GM23338 (cell line): ENCODE results near the gene MTARC2. TPM values are rescaled to one million over a fixed set of nuclear protein-coding genes. Genes with fewer than 3 reads are reported as not detected.

Source experiments
- ATAC-seq: fragments of 200-7000 bp; cut with Tn5 transposase; 3 replicates; pipeline ENCODE4 v1.9.1; 2020
- DNase-seq: peaks from one replicate; pipeline ENCODE4 v3.0.0-alpha.2; 2015; ENCODE audit warnings: low spot score
- H2AFZ ChIP-seq: fragments of 200-600 bp; sonication (generic); 2 replicates; pipeline ENCODE4 v1.8.0; 2016; ENCODE audit warnings: antibody characterized with exemption, mild to moderate bottlenecking, moderate library complexity
- H3F3A ChIP-seq: fragments of 200-600 bp; sonication (generic); replicated peaks from 2 replicates; pipeline ENCODE4 v1.8.0; 2017; ENCODE audit warnings: antibody characterized with exemption, mixed run types, low read depth
- H3K27ac ChIP-seq: fragments of 200-600 bp; sonication (generic); 2 replicates; pipeline ENCODE4 v1.6.1; 2016; ENCODE audit warnings: low read depth
- H3K27me3 ChIP-seq: fragments of 200-600 bp; sonication (generic); 2 replicates; pipeline ENCODE4 v1.8.0; 2016; ENCODE audit warnings: mild to moderate bottlenecking, mixed run types, moderate library complexity; ENCODE audit not compliant: insufficient read depth
- H3K36me3 ChIP-seq: fragments of 200-600 bp; sonication (generic); 2 replicates; pipeline ENCODE4 v1.8.0; 2016; ENCODE audit warnings: mild to moderate bottlenecking; ENCODE audit not compliant: insufficient read depth
- H3K4me1 ChIP-seq: fragments of 200-600 bp; sonication (generic); 2 replicates; pipeline ENCODE4 v1.8.0; 2016; ENCODE audit warnings: mild to moderate bottlenecking, moderate library complexity; ENCODE audit not compliant: insufficient read depth
- H3K4me2 ChIP-seq: fragments of 200-600 bp; sonication (generic); 2 replicates; pipeline ENCODE4 v1.7.1; 2017; ENCODE audit warnings: mixed run types
- H3K4me3 ChIP-seq: fragments of 200-600 bp; sonication (generic); 2 replicates; pipeline ENCODE4 v1.6.1; 2016; ENCODE audit warnings: mixed run types
- H3K79me2 ChIP-seq: fragments of 200-600 bp; sonication (generic); replicated peaks from 2 replicates; pipeline ENCODE4 v1.8.0; 2017; ENCODE audit warnings: mild to moderate bottlenecking; ENCODE audit not compliant: insufficient read depth
- H3K9me2 ChIP-seq: fragments of 200-600 bp; sonication (generic); 2 replicates; pipeline ENCODE4 v1.8.0; 2017; ENCODE audit not compliant: insufficient read depth
- H4K20me1 ChIP-seq: fragments of 200-600 bp; sonication (generic); replicated peaks from 2 replicates; pipeline ENCODE4 v1.8.0; 2017; ENCODE audit warnings: mild to moderate bottlenecking; ENCODE audit not compliant: insufficient read depth
- H3K27ac Mint-ChIP-seq: 2 replicates; pipeline ENCODE4 v1.8.0; 2020; ENCODE audit warnings: inconsistent platforms, mild to moderate bottlenecking, moderate library complexity, mixed read lengths
- H3K27me3 Mint-ChIP-seq: 3 replicates; pipeline ENCODE4 v1.8.0; 2022; ENCODE audit warnings: low read depth, mild to moderate bottlenecking, moderate library complexity, mixed read lengths, inconsistent platforms; ENCODE audit not compliant: insufficient read depth, poor library complexity
- H3K36me3 Mint-ChIP-seq: 3 replicates; pipeline ENCODE4 v1.8.0; 2021; ENCODE audit warnings: low read depth, mild to moderate bottlenecking, inconsistent platforms, moderate library complexity, mixed read lengths
- H3K4me1 Mint-ChIP-seq: 3 replicates; pipeline ENCODE4 v1.8.0; 2020; ENCODE audit warnings: mild to moderate bottlenecking, inconsistent platforms, mixed read lengths
- H3K4me3 Mint-ChIP-seq: 3 replicates; pipeline ENCODE4 v1.8.0; 2021; ENCODE audit warnings: moderate library complexity, mild to moderate bottlenecking, inconsistent platforms, mixed read lengths
- H3K9me3 Mint-ChIP-seq: 3 replicates; pipeline ENCODE4 v1.8.0; 2020; ENCODE audit warnings: moderate library complexity, mild to moderate bottlenecking, inconsistent platforms, mixed read lengths
- CREB1 ChIP-seq: fragments of 250-450 bp; sonication (Bioruptor Pico); IDR thresholded peaks from 2 replicates; pipeline ENCODE4 v1.5.0; 2020; ENCODE audit warnings: low read depth, mild to moderate bottlenecking, moderate library complexity
- CTCF ChIP-seq, 2 experiments: fragments of 200-600 bp in 1 of 2; sonication (generic) in 1 of 2; conservative IDR thresholded peaks; 2 replicates each; pipeline versions ENCODE4 v1.5.1 to v1.6.1; 2016 to 2017; ENCODE audit warnings: antibody characterized with exemption in 2 of 2, low read depth in 2 of 2, mild to moderate bottlenecking in 2 of 2, moderate library complexity in 1 of 2
- ETS1 ChIP-seq: IDR thresholded peaks from 2 replicates; pipeline ENCODE4 v1.6.1; 2016; ENCODE audit warnings: antibody characterized with exemption
- EZH2 ChIP-seq: fragments of 200-600 bp; sonication (generic); IDR thresholded peaks from one replicate; pipeline ENCODE4 v1.8.0; 2017; ENCODE audit warnings: antibody characterized with exemption, mild to moderate bottlenecking, low read depth; ENCODE audit not compliant: unreplicated experiment
- EZH2phosphoT487 ChIP-seq: fragments of 200-600 bp; sonication (generic); IDR thresholded peaks from one replicate; pipeline ENCODE4 v1.8.1; 2018; ENCODE audit warnings: antibody characterized with exemption; ENCODE audit not compliant: unreplicated experiment
- JUNB ChIP-seq: IDR thresholded peaks from one replicate; pipeline ENCODE4 v1.6.1; 2016; ENCODE audit warnings: antibody characterized with exemption; ENCODE audit not compliant: unreplicated experiment
- NANOG ChIP-seq: IDR thresholded peaks from 2 replicates; pipeline ENCODE4 v1.6.1; 2016; ENCODE audit warnings: antibody characterized with exemption, borderline replicate concordance
- POLR2AphosphoS5 ChIP-seq: IDR thresholded peaks from 2 replicates; pipeline ENCODE4 v1.6.1; 2016; ENCODE audit warnings: antibody characterized with exemption, low read depth
- REST ChIP-seq: IDR thresholded peaks from one replicate; pipeline ENCODE4 v1.6.1; 2018; ENCODE audit warnings: antibody characterized with exemption; ENCODE audit not compliant: unreplicated experiment
- STAT1 ChIP-seq: IDR thresholded peaks from one replicate; pipeline ENCODE4 v1.6.1; 2016; ENCODE audit warnings: antibody characterized with exemption; ENCODE audit not compliant: unreplicated experiment
- ZNF114 ChIP-seq: fragments of 250-450 bp; sonication (Bioruptor Pico); IDR thresholded peaks from 2 replicates; pipeline ENCODE4 v1.5.0; 2020; ENCODE audit warnings: mild to moderate bottlenecking, moderate library complexity
- ZNF331 ChIP-seq: fragments of 250-450 bp; sonication (Bioruptor Pico); IDR thresholded peaks from 2 replicates; pipeline ENCODE4 v1.5.0; 2020; ENCODE audit warnings: low read depth, mild to moderate bottlenecking, moderate library complexity
- ZNF462 ChIP-seq: fragments of 250-450 bp; sonication (Bioruptor Pico); IDR thresholded peaks from 2 replicates; pipeline ENCODE4 v1.5.0; 2020; ENCODE audit warnings: mild to moderate bottlenecking, moderate library complexity
- polyA plus RNA-seq: library from polyadenylated mRNA; unstranded; fragments of >200 nt; fragmentation: Nextera tagmentation; extraction: Ambion mirVana; gene quantifications from 2 replicates; pipeline ENCODE4 v1.2.1, GENCODE V29; 2016
- total RNA-seq: library from RNA; depleted of rRNA; stranded (reverse); fragments of >200 nt; shearing (Covaris generic); gene quantifications from 2 replicates; pipeline ENCODE4 v1.2.3, GENCODE V29; 2014

The MTARC2 gene
- total and polyA plus RNA-seq, 2 experiments from 2014 or later = 4.1 to 8.0 TPM

- H3K27ac Mint-ChIP-seq = no peak overlapping the region
Measured at GRCh38 chr1:220761688-220762427, 13.7 kb downstream of the MTARC2 start.

More at GRCh38 chr1:220761688-220762427, 13.7 kb downstream of the MTARC2 start:
- ATAC-seq (no peak), DNase-seq (no peak)
- H3K4me3 ChIP-seq = no peak overlapping the region
- no peaks in the 10 kb centered on the region; the same call in 1 of the 2 replicates for H4K20me1 ChIP-seq
- Mint-ChIP-seq H3K36me3 (peaks cover 3% of the 10 kb centered on the region; the same call in 2 of the 3 replicates), H3K27me3 (no peaks in the 10 kb centered on the region), H3K4me1 (no peaks in the 10 kb centered on the region), H3K4me3 (no peak overlapping the region), H3K9me3 (no peaks in the 10 kb centered on the region)
- no peak overlapping the region for H3K4me2 ChIP-seq
- H3K27ac ChIP-seq = no peak overlapping the region
- TF ChIP-seq STAT1 (no peak), EZH2 (no peak), ZNF114 (no peak), REST (no peak), JUNB (no peak), EZH2phosphoT487 (no peak), NANOG (no peak), CTCF (conservative IDR thresholded peaks at IDR 0.05; ENCODE audit: low read depth in 2 of 2) (no peak), ZNF462 (CRISPR knock-in tag) (no peak), ZNF331 (CRISPR knock-in tag) (no peak), CREB1 (no peak), POLR2AphosphoS5 (no peak), ETS1 (no peak)
- H3K4me1 ChIP-seq = no peaks in the 10 kb centered on the region
- H3F3A ChIP-seq = no peaks in the 10 kb centered on the region
- H3K27me3 ChIP-seq = no peaks in the 10 kb centered on the region
- no peaks in the 10 kb centered on the region for H3K79me2 ChIP-seq
- no peaks in the 10 kb centered on the region for H3K36me3 ChIP-seq
- no peak overlapping the region for H2AFZ ChIP-seq
- H3K9me2 ChIP-seq = no peaks in the 10 kb centered on the region
